GM12872 (cell line): Measurements from ENCODE around the gene TTBK2.

ENCODE experiments used
- TF ChIP-seq, protein P1 (sequence below): IDR thresholded peaks from 3 replicates; pipeline ENCODE4 v1.5.1; 2011; ENCODE audit warnings: low read depth, mild to moderate bottlenecking, low read length, moderate library complexity; ENCODE audit not compliant: insufficient read depth

TTBK2 gene

DNA sequence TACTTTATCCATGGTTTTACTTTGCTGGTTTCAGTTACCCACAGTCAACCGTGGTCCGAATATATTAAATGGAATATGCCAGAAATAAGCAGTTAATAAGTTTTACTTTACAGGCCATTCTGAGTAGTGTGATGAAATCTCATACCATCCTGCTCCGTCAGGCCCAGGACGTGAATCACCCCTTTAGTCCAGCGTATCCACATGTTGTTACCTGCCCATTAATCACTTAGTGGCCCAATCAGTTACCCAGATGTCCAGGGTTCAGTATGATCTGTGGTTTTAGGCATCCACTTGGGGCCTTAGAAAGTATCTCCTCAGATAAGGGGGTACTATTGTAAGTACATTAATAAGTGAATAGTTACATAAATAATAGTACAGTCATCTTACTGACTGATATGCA is 88.0 kb downstream of the TTBK2 start:
- TF ChIP-seq, protein P1, sequence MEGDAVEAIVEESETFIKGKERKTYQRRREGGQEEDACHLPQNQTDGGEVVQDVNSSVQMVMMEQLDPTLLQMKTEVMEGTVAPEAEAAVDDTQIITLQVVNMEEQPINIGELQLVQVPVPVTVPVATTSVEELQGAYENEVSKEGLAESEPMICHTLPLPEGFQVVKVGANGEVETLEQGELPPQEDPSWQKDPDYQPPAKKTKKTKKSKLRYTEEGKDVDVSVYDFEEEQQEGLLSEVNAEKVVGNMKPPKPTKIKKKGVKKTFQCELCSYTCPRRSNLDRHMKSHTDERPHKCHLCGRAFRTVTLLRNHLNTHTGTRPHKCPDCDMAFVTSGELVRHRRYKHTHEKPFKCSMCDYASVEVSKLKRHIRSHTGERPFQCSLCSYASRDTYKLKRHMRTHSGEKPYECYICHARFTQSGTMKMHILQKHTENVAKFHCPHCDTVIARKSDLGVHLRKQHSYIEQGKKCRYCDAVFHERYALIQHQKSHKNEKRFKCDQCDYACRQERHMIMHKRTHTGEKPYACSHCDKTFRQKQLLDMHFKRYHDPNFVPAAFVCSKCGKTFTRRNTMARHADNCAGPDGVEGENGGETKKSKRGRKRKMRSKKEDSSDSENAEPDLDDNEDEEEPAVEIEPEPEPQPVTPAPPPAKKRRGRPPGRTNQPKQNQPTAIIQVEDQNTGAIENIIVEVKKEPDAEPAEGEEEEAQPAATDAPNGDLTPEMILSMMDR: no peak

DNA sequence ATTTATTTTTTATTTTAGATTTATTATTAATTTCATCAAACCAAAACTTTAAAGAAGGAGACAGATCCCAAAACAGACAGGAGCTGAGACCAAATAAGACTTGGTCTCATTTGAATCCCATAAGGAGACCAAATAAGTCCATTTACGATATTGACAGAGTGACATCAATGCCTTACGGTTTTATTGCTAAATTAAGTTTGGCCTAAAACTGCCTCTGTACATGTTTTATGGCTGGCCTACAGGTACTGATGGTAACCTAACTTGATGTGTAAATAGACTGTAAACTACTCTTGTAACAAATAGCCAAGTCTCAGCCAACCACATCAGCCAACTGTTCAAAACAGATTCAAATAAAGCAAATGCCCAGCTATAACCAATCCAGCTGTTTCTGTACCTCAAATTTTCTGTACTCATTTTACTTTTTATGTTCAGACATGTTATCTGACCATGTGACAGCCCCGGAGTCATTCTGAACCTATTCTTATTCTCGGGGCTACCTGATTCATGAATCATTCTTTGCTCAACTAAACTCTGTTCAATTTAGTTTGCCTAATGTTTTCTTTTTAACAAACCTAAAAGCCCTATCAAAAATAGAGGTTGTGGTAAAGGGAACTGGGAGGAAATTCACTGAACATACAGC is 94.2 kb downstream of the TTBK2 start:
- TF ChIP-seq, protein P1: no peak

DNA sequence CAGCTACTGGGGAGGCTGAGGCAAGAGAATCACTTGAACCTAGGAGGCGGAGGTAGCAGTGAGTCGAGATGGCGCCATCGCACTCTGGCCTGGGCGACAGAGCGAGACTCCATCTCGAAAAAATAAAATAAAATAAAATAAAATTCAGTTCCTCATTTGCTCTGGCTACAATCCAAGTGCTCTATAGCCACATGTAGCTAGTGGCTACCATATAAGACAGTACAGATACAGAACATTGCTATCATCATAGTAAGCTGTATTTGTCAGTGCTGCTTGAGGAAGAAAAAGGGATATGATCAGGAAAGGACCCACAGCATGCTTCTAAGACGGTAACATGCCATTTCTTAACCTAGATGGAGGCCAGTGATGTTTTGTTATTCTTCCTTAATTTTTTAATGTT is 95.0 kb downstream of the TTBK2 start:
- TF ChIP-seq, protein P1: no peak

DNA sequence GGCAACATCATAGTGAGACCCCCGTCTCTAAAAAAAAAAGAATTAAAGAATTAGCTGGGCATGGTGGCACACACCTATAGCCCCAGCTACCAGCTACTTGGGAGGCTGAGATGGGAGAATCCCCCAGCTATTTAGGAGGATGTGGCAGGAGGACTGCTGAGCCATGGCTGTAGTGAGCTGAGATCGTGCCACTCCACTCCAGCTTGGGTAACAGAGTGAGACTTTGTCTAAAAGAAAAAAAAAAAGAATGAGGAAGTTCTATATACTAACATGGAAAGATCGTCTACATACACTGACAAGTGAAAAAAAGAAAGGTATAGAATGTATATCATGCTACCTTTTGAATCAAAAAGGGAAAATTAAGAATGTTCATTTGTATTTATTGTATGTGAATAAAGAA is 99.8 kb downstream of the TTBK2 start:
- TF ChIP-seq, protein P1: no peak

DNA sequence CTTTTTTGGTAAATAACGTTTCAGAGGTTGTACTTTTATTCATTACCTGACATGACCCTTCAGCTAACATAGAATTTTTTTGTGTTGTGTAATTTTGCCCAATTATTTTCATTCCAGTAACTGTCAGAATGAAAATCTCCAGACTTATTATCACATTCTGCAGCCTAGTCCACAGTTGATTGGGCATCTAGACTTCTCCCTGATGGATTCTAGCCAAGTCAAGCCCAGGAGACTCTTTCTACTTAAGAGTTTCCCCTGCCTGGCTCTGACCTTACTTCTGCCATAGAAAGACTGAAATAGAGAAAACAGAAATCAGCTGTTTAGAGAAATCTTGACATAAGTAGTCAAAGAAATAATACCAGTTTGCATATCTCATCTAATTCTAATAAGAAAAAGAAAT is 100.8 kb downstream of the TTBK2 start:
- TF ChIP-seq, protein P1: no peak

DNA sequence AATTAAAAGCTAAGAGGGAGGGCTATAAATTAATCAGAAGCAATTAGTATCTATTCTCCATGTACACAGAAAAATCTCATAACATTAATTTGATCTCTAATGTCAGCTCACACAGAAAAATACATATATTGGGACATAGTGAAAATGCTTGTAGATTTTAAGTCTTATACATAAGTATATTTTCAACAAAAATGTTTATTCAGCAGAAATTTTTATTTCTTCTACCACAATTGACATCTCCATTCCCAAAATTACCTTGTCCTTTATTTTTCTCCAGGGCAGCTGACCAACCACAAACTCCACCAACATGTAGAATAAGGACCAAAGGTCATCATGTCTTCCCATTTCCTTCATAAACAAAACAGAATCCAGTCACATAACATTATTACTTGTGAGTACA is 109.1 kb downstream of the TTBK2 start:
- TF ChIP-seq, protein P1: no peak

DNA sequence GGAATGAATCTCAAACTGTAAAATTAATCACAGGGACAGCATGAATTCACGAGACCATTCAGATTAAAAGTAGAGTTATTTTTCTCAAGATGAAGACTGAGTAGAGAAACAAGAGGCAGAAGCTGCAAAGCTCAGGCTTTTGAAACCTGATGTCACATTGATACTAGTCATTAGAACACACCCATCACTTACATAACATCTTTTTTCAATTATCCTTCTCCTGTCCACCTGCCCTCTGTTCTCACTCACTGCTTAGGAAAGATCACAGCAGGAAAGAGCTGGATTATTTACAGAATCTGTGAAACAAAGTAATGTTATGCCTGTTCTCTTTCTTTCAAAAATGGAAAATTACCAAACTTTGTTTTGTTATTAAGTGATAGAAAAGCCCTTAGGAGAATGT is 111.7 kb downstream of the TTBK2 start:
- TF ChIP-seq, protein P1: no peak
